ENCODE data around the gene GINS2. TPM values are rescaled to one million over a fixed set of nuclear protein-coding genes. Genes with fewer than 3 reads are reported as not detected.

Gene GINS2
- polyA plus RNA-seq, 1 of the 3 experiments (the other 2 are of a cell fraction) = 9.0 TPM

GRCh38 chr16:85698459-85698891 is 9.7 kb upstream of the GINS2 start:
- CTCF ChIA-PET = interaction anchor here (0.6 to 3.2 kb wide), 2 partner anchors 10 to 19 kb away, joined by 3 to 10 read pairs; partner anchors contain the start of gene GINS2
- H3K4me1 ChIP-seq (ENCODE audit: control insufficient read depth in 1 of 2, insufficient read depth in 2 of 2, low read depth in 1 of 2, low read length in 1 of 2) = peaks cover 0 to 4% of the 10 kb centered on the region in 2 experiments; a peak in 1 of 4 replicates
- POLR2A ChIA-PET = interaction anchor here (0.6 kb wide), 1 partner anchor 113 kb away, joined by 3 read pairs; no protein-coding TSS in a partner anchor

More at GRCh38 chr16:85698459-85698891, 9.7 kb upstream of the GINS2 start:
- TF ChIP-seq SIN3A (IDR thresholded peaks at IDR 0.05; ENCODE audit: borderline replicate concordance, low read depth, low read length) (no peak), RFX5 (IDR thresholded peaks at IDR 0.05; ENCODE audit: low read length) (no peak), CHD2 (IDR thresholded peaks at IDR 0.05; ENCODE audit: low read length, partially characterized antibody) (no peak), EP300 (IDR thresholded peaks at IDR 0.05; ENCODE audit: borderline replicate concordance in 1 of 2, low read depth in 1 of 2, low read length in 1 of 2) (no peak), ZBTB33 (IDR thresholded peaks at IDR 0.05; ENCODE audit: borderline replicate concordance, low read depth) (no peak), ELF1 (IDR thresholded peaks at IDR 0.05) (no peak), JUND (IDR thresholded peaks at IDR 0.05) (no peak), RXRA (IDR thresholded peaks at IDR 0.05; ENCODE audit: borderline replicate concordance, low read depth) (no peak), FOXM1 (IDR thresholded peaks at IDR 0.05; ENCODE audit: low read depth) (no peak), NFIC (IDR thresholded peaks at IDR 0.05; ENCODE audit: borderline replicate concordance) (no peak), FOXJ3 (CRISPR knock-in tag; IDR thresholded peaks at IDR 0.05) (no peak), SMC3 (IDR thresholded peaks at IDR 0.05; ENCODE audit: low read depth, low read length) (no peak), YY1 (IDR thresholded peaks at IDR 0.05; ENCODE audit: low read depth) (no peak), FOSL2 (IDR thresholded peaks at IDR 0.05; ENCODE audit: borderline replicate concordance, low read depth) (no peak)
- TF ChIP-seq, protein P1, sequence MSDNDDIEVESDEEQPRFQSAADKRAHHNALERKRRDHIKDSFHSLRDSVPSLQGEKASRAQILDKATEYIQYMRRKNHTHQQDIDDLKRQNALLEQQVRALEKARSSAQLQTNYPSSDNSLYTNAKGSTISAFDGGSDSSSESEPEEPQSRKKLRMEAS (IDR thresholded peaks at IDR 0.05; ENCODE audit: low read depth) = no peak
- TF ChIP-seq, protein P2, sequence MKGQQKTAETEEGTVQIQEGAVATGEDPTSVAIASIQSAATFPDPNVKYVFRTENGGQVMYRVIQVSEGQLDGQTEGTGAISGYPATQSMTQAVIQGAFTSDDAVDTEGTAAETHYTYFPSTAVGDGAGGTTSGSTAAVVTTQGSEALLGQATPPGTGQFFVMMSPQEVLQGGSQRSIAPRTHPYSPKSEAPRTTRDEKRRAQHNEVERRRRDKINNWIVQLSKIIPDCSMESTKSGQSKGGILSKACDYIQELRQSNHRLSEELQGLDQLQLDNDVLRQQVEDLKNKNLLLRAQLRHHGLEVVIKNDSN (IDR thresholded peaks at IDR 0.05; ENCODE audit: borderline replicate concordance, low read depth) = no peak
- TF ChIP-seq, protein P3, sequence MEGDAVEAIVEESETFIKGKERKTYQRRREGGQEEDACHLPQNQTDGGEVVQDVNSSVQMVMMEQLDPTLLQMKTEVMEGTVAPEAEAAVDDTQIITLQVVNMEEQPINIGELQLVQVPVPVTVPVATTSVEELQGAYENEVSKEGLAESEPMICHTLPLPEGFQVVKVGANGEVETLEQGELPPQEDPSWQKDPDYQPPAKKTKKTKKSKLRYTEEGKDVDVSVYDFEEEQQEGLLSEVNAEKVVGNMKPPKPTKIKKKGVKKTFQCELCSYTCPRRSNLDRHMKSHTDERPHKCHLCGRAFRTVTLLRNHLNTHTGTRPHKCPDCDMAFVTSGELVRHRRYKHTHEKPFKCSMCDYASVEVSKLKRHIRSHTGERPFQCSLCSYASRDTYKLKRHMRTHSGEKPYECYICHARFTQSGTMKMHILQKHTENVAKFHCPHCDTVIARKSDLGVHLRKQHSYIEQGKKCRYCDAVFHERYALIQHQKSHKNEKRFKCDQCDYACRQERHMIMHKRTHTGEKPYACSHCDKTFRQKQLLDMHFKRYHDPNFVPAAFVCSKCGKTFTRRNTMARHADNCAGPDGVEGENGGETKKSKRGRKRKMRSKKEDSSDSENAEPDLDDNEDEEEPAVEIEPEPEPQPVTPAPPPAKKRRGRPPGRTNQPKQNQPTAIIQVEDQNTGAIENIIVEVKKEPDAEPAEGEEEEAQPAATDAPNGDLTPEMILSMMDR (IDR thresholded peaks at IDR 0.05) = no peak
- TF ChIP-seq, protein P4, sequence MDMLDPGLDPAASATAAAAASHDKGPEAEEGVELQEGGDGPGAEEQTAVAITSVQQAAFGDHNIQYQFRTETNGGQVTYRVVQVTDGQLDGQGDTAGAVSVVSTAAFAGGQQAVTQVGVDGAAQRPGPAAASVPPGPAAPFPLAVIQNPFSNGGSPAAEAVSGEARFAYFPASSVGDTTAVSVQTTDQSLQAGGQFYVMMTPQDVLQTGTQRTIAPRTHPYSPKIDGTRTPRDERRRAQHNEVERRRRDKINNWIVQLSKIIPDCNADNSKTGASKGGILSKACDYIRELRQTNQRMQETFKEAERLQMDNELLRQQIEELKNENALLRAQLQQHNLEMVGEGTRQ (IDR thresholded peaks at IDR 0.05; ENCODE audit: borderline replicate concordance, low read depth, low read length) = no peak
- TF ChIP-seq, protein P5, sequence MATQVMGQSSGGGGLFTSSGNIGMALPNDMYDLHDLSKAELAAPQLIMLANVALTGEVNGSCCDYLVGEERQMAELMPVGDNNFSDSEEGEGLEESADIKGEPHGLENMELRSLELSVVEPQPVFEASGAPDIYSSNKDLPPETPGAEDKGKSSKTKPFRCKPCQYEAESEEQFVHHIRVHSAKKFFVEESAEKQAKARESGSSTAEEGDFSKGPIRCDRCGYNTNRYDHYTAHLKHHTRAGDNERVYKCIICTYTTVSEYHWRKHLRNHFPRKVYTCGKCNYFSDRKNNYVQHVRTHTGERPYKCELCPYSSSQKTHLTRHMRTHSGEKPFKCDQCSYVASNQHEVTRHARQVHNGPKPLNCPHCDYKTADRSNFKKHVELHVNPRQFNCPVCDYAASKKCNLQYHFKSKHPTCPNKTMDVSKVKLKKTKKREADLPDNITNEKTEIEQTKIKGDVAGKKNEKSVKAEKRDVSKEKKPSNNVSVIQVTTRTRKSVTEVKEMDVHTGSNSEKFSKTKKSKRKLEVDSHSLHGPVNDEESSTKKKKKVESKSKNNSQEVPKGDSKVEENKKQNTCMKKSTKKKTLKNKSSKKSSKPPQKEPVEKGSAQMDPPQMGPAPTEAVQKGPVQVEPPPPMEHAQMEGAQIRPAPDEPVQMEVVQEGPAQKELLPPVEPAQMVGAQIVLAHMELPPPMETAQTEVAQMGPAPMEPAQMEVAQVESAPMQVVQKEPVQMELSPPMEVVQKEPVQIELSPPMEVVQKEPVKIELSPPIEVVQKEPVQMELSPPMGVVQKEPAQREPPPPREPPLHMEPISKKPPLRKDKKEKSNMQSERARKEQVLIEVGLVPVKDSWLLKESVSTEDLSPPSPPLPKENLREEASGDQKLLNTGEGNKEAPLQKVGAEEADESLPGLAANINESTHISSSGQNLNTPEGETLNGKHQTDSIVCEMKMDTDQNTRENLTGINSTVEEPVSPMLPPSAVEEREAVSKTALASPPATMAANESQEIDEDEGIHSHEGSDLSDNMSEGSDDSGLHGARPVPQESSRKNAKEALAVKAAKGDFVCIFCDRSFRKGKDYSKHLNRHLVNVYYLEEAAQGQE (IDR thresholded peaks at IDR 0.05; ENCODE audit: low read depth, low read length) = no peak
- no peaks in the 10 kb centered on the region for H3K9me3 ChIP-seq
- DNase-seq = no peak
- H3K9ac ChIP-seq = no peak overlapping the region
- WGBS (ENCODE audit: low lambda C conversion rate) = 76% methylated on average over 6 of the region's 7 CpGs
- no peak overlapping the region for H2AFZ ChIP-seq (ENCODE audit: low read depth)
- no peaks in the 10 kb centered on the region for H3K36me3 ChIP-seq (replicated peaks in 1 of 2; ENCODE audit: control insufficient read depth in 1 of 2, insufficient read depth in 2 of 2, low read length in 1 of 2)
- H3K4me2 ChIP-seq = no peak overlapping the region
- H3K27ac ChIP-seq (ENCODE audit: low read depth in 2 of 2, low read length in 1 of 2) = no peak overlapping the region
- H3K27me3 ChIP-seq (ENCODE audit: insufficient read depth) = no peaks in the 10 kb centered on the region
- H4K20me1 ChIP-seq (ENCODE audit: insufficient read depth) = no peaks in the 10 kb centered on the region
- no peaks in the 10 kb centered on the region for H3K9me2 ChIP-seq
- no peaks in the 10 kb centered on the region for H3K79me2 ChIP-seq (ENCODE audit: insufficient read depth)
- no peaks in the 10 kb centered on the region for H3F3A ChIP-seq (replicated peaks; ENCODE audit: insufficient read depth)
- no peak overlapping the region for H3K4me3 ChIP-seq (ENCODE audit: low read depth in 2 of 2, low read length in 1 of 2)
